HK-2 (cell line): ENCODE data around the gene IP6K1.
"Not testable (repeated sequence)": the region's sequence is repeated elsewhere in the genome, so short reads cannot be mapped to it uniquely, and the experiment has no call there.

Experiments used
- DNase-seq: peaks from one replicate; pipeline ENCODE4 v3.0.0-alpha.2; 2018; ENCODE audit not compliant: unreplicated experiment

The IP6K1 gene

GRCh38 chr3:49794431-49794830, 8.1 kb upstream of the IP6K1 start:
- DNase-seq: no peak

- DNase-seq: no peak
Observed at GRCh38 chr3:49793486-49794085, 7.2 kb upstream of the IP6K1 start.

- DNase-seq: no peak
Observed at GRCh38 chr3:49792371-49793150, 6.2 kb upstream of the IP6K1 start.

DNA sequence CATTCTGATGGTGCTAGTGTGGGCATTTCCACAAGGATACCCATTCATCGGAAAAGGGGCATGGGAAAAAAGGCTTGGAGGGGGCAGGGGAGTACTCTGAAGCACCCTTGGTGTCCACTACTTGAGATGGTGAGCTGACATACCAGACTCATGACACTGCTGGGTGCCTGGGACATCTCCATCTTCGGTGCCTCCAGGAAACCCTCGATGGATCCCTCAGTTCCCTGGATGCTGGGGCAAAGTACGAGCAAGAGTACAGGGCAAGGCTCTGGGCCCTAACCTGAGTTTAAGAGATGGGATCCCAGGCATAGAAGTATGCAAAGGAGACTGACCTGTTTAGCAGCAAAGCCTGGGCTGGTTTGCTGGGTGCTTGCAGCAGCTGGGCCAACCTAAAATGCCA, 5.2 kb upstream of the IP6K1 start:
- DNase-seq: no peak

DNA sequence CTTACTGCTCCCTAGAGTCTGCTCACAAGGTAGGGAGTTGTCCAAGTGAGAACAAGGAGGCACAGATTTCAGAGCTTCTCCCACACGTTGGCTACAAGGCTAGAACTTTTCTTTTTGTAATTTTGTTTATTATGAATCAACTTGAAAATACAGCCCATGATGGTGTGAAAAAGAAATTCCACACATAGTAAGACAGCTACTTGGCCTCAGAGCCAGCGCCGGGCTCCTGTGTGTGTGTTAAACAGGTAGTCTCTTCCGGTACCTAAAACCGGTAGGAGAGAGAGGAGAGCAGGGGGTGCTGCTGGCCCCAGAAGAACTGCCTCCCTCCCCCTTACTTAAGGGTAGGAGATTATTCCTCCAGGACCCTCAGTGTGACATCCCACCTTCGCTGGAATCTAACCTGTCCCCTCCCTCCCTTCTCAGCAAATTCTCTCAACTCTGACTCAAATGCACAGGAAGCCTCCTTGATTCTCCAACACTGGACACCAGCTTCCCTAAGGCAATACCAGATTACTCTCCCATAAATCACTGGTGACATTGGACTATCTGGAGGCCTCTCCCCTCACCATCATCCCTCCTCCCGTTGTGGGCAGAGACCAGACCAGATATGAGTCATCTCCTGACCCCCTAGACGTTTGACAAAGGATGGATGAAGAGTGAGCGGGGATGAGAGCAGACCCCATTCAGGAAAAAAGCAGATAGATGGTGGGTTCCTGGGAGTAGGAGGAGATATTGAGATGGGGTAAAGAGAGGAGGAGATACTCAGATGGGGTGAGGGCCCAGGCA, 4.5 kb upstream of the IP6K1 start:
- DNase-seq: no peak

DNA sequence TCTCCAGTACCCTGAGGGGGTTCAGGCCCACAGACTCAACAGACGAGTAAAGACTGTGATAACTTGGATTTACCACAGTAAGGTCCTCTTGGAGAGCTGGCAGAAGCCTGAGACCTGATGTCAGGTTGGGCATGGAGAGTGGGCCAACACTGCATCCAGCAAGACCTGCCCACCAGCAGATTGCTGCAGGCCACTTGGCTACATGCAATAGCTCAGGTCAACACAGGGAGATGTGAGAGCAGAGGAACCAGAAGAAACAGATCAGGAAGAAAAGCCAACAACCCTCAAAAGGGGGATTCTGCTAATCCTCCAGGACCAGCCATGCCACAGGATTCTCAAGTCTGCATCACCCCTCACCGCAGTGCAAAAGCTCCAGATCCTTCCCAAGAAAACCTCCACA, 1.7 kb upstream of the IP6K1 start:
- DNase-seq: no peak

DNA sequence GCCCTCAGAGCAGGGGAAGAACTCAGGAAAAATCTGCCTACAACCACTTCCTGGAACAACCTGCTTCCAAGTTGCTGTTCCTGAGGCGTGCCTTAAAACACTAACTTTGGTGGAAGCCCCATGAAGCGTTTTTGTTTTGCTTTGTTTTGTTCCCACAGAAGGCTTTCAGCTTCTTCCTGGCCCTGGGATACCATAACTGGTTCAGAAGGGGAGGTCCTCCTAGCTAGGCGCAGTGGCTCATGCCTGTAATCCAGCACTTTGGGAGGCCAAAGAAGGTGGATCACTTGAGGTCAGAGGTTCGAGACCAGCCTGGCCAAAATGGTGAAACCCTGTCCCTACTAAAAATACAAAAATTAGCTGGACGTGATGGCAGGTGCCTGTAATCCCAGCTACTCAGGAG, 1.2 kb upstream of the IP6K1 start:
- DNase-seq: no peak

DNA sequence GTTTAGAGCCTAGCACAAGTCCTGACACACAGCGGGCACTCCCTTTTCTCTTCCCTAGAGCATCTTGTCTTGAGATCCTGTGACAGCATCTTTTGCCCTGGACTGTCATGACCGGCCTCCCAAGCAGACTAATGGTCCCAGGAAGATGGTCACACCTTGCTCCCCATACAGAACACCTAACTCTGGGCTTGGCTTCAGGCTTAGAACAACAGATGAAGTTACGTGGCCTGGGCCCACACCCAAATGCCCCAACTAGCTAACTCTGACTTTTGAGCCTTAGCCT, 781 bp upstream of the IP6K1 start:
- DNase-seq: no peak

GRCh38 chr3:49785565-49786356, 581 bp downstream of the IP6K1 start:
- DNase-seq: peak; percentile 42

- not testable (repeated sequence) for DNase-seq
Observed at GRCh38 chr3:49782277-49782676, 4.1 kb downstream of the IP6K1 start.

GRCh38 chr3:49781415-49782199, 4.7 kb downstream of the IP6K1 start:
- no peak for DNase-seq

- DNase-seq: not testable (repeated sequence)
Observed at GRCh38 chr3:49780975-49781365, 5.4 kb downstream of the IP6K1 start.

- no peak for DNase-seq
Observed at GRCh38 chr3:49780080-49780974, 6.0 kb downstream of the IP6K1 start.

- DNase-seq: no peak
Observed at GRCh38 chr3:49779358-49780079, 6.8 kb downstream of the IP6K1 start.

GRCh38 chr3:49776101-49776500, 10.2 kb downstream of the IP6K1 start:
- DNase-seq: not testable (repeated sequence)

DNA sequence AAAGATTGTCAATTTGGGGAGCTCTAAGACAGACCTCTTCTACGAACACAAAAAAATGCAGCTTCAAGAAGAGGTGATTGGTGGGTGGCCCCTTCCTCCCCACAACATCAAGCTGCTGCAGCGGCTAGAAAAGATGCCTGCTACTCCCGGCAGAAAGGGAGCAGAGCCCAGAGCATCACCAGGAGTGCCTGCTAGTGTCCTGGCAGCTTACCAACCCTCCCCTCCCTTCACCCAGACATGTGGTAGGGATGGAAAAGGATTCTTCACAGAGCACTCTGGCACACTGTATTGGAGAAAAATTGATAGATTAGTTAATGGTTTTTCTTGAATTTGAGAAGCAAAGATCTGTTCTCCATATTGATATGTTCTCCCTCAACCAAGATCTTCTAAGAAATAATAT, 10.8 kb downstream of the IP6K1 start:
- no peak for DNase-seq

DNA sequence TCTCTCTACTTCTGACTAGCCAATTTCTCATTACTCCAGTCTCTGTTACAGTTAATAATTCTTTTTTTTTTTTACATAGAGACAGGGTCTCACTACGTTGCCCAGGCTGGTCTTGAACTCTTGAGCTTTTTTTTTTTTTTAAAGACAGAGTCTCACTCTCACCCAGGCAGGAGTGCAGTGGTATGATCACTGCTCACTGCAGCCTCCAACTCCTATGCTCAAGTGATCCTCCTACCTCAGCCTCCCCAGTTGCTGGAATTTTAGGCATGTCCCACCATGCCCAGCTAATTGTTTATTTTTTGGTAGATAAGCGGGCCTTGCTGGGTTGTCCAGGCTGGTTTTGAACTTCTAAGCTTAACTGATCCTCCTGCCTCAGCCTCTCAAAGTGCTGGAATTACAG, 13.6 kb downstream of the IP6K1 start:
- DNase-seq: no peak

DNA sequence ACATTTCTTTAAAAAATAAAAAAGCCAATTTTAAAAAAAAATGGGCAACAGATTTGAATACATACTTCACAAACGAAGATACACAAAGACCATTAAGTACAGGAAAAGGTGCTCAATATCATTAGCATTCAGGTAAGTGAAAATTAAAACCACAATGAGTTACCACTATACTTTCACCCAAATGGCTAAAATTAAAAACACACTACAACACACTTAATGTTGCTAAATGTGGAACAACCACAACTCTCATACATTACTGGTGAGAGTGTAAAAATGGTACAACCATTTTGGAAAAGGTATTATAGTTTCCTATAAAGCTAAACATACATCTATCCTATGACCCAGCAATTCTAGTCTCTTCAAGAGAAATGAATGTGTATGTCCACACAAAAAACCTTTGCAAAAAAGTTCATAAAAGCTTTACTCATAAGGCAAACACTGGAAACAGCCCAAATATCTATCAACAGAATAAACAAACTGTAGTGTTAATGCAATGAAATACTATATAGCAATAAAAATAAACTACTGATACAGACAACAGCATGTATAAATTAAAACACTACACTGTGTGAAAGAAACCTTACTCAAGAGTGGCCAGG, 14.9 kb downstream of the IP6K1 start:
- no peak for DNase-seq

DNA sequence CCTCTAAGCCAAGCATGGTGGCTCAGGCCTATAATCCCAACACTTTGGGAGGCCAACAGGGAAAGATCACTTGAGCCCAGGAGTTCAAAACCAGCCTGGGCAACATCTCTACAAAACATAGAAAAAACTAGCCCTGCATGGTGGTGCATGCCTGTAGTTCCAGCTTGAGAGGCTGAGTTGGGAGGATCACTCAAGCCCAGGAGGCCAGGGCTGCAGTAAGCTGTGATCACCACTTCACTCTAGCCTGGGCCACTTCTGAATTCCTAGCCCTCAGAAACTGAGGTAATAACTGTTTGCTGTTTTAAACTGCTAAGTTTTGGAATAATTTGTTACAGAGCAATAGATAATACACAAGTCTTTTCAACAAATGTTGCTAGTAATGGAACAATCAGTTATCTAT, 16.4 kb downstream of the IP6K1 start:
- no peak for DNase-seq
